GM12892 (cell line): ENCODE results near the gene ADD2.

Source experiments
- DNase-seq: peaks from one replicate; pipeline ENCODE4 v3.0.0; 2011; ENCODE audit not compliant: insufficient read length
- FAIRE-seq: peaks from 2 replicates; lab custom pipeline; 2011; peaks lifted over from hg19 to GRCh38; lab: Jason Lieb, UNC
- POLR2A ChIP-seq: IDR thresholded peaks from 2 replicates; pipeline ENCODE4 v1.6.1; 2011; ENCODE audit warnings: low read depth, low read length, control low read depth
- POLR2AphosphoS5 ChIP-seq: IDR thresholded peaks from 2 replicates; pipeline ENCODE4 v1.6.1; 2011; ENCODE audit warnings: low read depth, low read length, control low read depth
- TAF1 ChIP-seq: IDR thresholded peaks from 2 replicates; pipeline ENCODE4 v1.6.1; 2011; ENCODE audit warnings: low read depth, mild to moderate bottlenecking, control low read depth, low read length, borderline replicate concordance

Gene ADD2

DNA sequence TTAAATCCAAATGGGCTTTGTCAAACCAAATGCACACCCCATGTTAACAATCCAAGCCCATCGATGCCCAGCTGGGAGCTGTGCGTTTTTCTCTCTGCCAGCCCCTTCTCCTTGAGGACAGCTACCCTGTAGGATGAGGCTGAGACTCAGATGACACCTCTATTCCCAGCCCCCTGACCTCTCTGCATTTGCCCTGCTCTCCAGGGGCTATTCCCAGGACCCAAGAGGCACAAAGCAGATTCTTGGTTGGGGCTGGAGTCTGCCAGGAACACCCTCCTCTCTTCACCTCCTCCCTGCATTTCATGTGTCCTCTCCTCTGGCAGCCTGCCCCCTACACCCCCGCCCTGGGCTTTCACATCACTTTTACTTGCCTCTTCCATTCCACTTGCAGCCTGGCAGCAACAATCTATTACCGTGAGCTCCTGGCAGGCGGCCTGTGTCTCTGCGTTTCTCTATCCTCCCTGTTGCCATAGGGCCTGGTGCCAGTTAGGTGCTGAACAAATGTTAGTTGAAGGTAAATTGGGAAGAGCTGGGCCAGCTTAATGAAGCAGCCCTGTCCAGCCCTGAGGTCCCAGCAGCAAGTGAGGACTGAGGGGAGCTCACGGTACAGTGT, 51.8 kb downstream of the ADD2 start:
- FAIRE-seq (no peak), DNase-seq (no peak)
- TF ChIP-seq TAF1 (no peak), POLR2AphosphoS5 (no peak), POLR2A (no peak)

DNA sequence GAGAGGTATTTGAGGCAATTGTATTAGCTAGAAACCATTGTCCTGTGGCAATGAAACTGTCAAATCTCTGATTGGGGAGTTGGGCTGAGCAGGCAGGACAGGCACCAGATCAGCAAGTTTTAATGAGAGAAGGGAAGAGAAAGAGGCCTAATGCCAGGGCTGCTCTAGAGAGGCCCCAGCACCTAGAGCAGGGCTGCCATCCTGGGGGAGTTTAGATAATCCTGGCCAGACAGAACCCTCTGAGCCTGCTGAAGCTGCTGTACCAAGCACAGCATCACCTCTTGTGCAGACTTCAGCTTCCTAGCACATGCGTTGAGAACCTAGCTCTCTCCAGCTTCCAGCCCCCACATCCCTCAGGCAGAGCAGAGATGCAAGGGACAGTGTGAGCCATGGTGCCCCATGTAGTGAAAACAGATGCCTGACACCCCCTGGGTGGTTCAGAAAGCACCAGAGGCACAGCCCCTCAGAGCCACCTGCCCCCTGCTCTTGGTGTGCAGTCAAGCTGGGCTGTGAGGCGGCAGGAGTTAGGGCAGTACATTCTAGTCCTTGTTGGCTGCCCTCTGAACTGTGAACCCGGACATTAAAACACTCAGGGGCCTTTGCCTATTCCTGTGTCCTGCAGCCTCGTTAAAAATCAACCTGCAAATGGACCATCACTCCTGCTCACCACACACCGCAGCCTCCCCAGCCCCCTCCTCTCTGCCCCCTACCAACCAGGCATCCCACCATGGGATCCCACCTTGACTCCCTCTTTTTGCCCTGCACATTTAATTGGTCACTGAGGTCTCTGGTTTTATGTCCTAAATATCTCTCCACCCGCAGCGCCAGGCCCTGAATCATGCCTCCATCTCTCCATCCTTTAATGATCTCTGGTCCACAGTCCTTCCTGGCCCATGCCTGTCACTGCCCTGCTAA, 52.7 kb downstream of the ADD2 start:
- TF ChIP-seq POLR2AphosphoS5, result no peak
- TF ChIP-seq TAF1, result no peak
- no peak for TF ChIP-seq POLR2A
- FAIRE-seq (no peak), DNase-seq (no peak)

DNA sequence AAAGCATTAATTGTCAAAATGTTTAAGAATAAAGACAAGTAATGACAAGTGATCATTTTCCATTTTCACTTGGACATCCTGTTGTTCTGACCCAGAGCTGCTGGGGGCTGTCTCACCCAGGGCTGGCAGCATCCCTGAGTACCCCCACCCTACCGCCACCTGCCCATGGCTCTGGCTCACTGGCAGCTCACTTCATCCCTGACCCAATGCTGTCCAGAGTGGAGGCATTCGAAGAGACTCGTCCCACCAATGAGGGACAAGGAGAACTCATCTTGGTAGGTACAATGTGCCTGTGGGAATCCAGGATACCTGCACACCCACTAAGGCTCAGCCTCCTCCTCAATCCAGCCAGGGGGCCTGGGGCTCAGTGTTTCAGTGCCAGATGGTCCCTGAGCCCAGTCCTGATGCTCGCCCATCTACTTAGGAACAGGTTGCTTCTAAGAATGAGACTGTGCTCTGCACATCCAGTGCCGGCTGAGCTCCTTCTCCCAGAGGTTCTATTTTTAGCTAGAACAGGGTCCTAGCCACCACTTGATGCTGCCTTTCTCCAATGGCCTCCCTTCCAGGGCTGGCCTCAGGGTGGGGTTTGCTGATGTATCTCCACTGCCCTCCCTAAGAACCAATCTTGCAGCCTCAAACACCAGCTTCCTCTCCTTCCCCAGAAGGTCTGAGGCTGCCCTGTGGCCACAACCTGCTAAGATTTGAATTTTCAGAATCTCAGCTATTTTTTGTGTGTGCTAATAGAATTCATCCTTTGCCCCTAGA, 53.7 kb downstream of the ADD2 start:
- FAIRE-seq, result no peak

DNA sequence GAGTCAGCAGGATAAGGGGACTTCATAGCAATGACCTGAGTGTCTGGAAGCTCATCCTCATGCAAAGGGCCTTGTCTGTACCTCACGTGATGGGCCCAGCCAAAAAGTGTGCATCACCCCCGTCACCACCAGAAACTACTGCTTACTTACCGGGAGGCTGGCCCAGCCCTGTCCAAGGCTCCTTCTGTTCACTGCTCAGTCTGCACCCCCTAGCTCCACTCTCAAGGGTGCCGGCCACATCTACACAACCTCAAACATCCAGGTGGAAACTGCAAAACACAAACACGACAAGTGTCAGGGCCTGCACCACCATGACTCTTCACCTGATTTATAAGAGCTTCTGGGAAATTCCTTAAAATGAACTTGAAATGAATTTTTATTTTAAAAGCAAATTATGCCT, 55.1 kb downstream of the ADD2 start:
- FAIRE-seq (no peak), DNase-seq (no peak)
- TF ChIP-seq TAF1 (no peak), POLR2A (no peak), POLR2AphosphoS5 (no peak)

More for the DNA sequence above, 53.7 kb downstream of the ADD2 start:
- TF ChIP-seq POLR2AphosphoS5, result no peak
- no peak for TF ChIP-seq POLR2A
- no peak for TF ChIP-seq TAF1
- DNase-seq, result no peak

DNA sequence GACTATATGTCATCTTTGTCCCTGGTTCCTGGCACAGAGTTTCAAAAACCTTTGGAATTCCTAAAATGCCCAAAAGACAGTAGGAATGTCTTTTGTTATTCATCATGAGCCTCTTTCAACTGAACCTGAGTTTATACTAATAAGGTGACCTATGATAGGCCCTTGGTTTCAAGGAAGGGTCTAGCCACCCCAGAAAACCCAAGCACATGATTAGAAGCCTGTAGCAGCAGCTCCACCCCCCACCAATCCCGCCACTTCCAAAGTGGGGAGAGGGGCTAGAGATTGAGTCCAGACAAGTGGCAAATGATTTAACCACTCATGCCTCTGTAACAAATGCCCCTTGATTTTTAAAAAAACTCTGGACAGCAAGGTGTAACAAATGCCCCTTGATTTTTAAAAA, 56.8 kb downstream of the ADD2 start:
- no peak for DNase-seq
- TF ChIP-seq POLR2A, result no peak

DNA sequence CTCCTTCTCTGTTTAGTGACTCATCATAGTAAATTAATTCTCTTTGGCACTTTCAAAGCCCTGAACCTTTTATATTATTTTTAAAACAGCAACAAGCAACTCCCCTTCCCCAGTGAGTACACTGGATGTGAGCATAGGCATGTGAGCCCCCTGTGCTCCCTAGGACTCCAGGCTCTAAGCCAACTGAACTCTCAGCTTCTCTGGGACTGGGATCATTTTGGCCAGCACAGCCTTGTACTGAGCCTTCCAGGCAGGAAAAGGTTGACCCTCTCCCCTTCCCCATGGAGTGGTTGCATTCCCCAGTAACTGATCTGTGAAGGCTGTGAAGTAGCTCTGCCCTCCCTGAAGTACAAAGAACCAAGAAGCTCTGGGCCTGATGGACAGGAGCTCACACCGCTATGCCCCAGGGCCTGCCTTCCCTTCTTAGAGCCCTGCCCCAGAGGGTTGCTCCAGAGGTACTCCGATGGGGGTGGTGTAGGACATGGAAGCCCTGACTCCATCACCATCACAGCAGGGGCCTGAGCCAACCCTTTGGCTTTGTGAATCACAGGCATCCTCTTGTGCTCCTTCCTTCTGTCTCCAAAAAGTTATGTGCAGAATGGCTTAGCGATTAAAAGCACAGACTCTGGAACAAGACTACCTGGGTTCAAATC, 57.8 kb downstream of the ADD2 start:
- no peak for FAIRE-seq
- TF ChIP-seq POLR2A (no peak), POLR2AphosphoS5 (no peak), TAF1 (no peak)

More for the DNA sequence above, 56.8 kb downstream of the ADD2 start:
- FAIRE-seq, result no peak

DNA sequence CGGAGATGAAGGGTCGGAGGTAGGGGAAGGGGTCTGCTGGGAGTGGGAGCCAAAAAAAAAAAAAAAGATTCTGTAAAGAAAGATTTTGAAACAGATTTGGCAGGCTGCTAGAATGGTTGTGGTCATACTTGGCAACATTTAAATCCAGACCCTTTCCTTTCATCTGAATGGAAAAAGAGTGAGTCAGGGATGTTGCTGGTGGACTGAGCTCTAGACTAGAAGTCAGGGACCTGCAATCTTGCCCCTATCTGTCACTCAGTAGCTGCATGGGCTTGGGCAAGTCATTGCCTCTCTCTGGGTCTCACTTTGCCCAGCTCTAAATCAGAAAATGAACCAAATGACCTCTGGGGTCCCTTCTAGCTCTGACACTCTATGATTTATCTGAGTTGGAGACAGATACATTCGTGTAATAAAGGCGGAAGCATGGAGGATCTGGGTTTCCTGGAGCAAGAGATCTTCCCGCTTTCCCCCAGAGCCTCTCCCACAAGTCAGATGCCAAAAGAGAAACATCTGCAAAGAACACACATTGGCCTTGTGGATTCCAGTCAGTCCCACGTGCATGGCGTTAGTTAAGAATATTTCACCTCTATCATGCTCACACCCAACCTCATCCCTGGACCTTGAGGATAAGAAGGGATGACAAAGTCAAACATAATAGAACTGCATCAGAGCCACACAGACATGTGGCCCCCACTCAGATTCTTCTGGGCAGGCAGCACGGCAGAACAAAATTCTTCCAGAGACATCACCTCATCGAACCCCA, 58.5 kb downstream of the ADD2 start:
- TF ChIP-seq POLR2AphosphoS5, result no peak
- no peak for TF ChIP-seq POLR2A
- TF ChIP-seq TAF1, result no peak
- FAIRE-seq, result no peak
- no peak for DNase-seq

More for the DNA sequence above, 57.8 kb downstream of the ADD2 start:
- DNase-seq, result no peak

DNA sequence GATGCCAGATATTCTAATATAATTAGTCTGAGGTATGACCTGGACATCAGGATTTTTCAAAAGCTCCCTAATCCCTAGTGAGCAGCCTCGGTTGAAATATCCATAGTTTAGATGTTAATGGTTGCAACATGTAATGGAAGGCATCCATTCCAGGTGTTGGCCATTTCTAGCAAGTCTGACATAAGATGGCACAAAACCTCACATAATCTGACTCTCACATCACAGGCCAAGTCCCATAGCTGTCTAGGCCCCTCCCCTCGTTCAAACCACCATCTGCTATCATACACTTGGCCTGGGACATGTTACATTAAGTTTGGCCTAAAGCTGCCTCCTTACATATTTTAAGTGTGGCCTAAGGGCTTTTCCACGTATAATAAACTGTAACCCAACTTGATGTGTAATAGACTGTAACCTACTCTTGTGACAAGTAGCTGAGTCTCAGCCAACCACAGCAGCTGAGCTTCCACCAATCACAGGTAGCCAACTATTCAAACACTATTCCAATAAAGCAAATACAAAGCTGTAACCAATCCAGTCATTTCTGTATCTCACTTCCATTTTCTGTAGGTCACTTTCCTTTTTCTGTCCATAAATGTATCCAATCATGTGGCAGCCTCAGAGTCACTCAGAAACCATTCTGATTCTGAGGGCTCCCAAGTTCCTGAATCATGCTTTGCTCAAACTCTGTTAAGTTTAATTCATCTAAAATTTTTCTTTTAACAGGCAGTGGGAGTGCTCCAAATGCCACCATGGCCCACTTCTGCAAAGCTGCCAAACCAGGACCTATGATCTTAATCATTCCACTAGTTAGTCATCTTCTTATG, 59.4 kb downstream of the ADD2 start:
- TF ChIP-seq TAF1, result no peak
- TF ChIP-seq POLR2AphosphoS5, result no peak
- TF ChIP-seq POLR2A, result no peak
- no peak for FAIRE-seq
- DNase-seq, result no peak

DNA sequence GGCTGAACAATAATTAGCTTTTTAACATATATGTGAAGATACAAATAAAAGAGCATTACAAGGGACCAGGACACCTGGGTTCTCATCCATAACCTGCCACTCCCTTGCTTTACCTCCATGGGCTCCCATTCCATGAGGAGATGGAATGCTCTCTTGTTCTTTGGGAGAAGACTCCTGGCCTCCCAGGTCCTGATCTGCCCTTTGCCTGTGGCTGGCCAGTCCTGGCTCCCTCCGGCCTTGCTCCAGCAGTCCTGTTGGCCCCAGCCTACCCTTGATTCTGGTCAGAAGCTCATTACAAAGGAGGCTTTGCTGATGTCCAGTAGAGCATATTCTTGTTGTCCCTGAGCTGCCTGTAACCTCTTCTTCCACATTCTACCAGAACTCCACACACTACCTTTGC, 60.3 kb downstream of the ADD2 start:
- TF ChIP-seq POLR2A, result no peak
- TF ChIP-seq POLR2AphosphoS5, result no peak
- TF ChIP-seq TAF1, result no peak
- FAIRE-seq, result no peak
- DNase-seq, result no peak
